Germinal center (tissue), 1 donor: ENCODE data around the gene FBXL7.

ENCODE experiments used
- DNase-seq: peaks from one replicate; pipeline ENCODE4 v3.0.0; 2012; ENCODE audit warnings: mixed read lengths, low spot score

Gene FBXL7

GRCh38 chr5:15615859-15616258 lies 115.9 kb downstream of the FBXL7 start:
- no peak for DNase-seq

GRCh38 chr5:15618938-15619337 lies 119.0 kb downstream of the FBXL7 start:
- DNase-seq, result no peak

GRCh38 chr5:15620501-15620900 lies 120.5 kb downstream of the FBXL7 start:
- no peak for DNase-seq

GRCh38 chr5:15621094-15621493 lies 121.1 kb downstream of the FBXL7 start:
- DNase-seq, result no peak

GRCh38 chr5:15623794-15624193 lies 123.8 kb downstream of the FBXL7 start:
- no peak for DNase-seq

GRCh38 chr5:15627109-15627508 lies 127.1 kb downstream of the FBXL7 start:
- no peak for DNase-seq

- no peak for DNase-seq
Observed at GRCh38 chr5:15627647-15628046, 127.7 kb downstream of the FBXL7 start.

GRCh38 chr5:15630441-15630840 lies 130.5 kb downstream of the FBXL7 start:
- no peak for DNase-seq

- DNase-seq, result no peak
Observed at GRCh38 chr5:15634591-15635288, 134.8 kb downstream of the FBXL7 start.

GRCh38 chr5:15635289-15635616 lies 135.3 kb downstream of the FBXL7 start:
- DNase-seq, result no peak

- no peak for DNase-seq
Observed at GRCh38 chr5:15637345-15637744, 137.4 kb downstream of the FBXL7 start.

- no peak for DNase-seq
Observed at GRCh38 chr5:15637886-15638285, 137.9 kb downstream of the FBXL7 start.

- DNase-seq, result no peak
Observed at GRCh38 chr5:15638296-15638695, 138.3 kb downstream of the FBXL7 start.

GRCh38 chr5:15639288-15639687 lies 139.3 kb downstream of the FBXL7 start:
- DNase-seq, result no peak

- DNase-seq, result no peak
Observed at GRCh38 chr5:15640116-15640515, 140.1 kb downstream of the FBXL7 start.

- no peak for DNase-seq
Observed at GRCh38 chr5:15643731-15644130, 143.8 kb downstream of the FBXL7 start.

- no peak for DNase-seq
Observed at GRCh38 chr5:15645381-15646160, 145.6 kb downstream of the FBXL7 start.

- DNase-seq, result no peak
Observed at GRCh38 chr5:15646371-15646770, 146.4 kb downstream of the FBXL7 start.

GRCh38 chr5:15647251-15647650 lies 147.3 kb downstream of the FBXL7 start:
- no peak for DNase-seq

GRCh38 chr5:15650266-15650665 lies 150.3 kb downstream of the FBXL7 start:
- DNase-seq, result no peak

GRCh38 chr5:15654779-15655178 lies 154.8 kb downstream of the FBXL7 start:
- DNase-seq, result no peak

- DNase-seq, result no peak
Observed at GRCh38 chr5:15655683-15656082, 155.7 kb downstream of the FBXL7 start.

- no peak for DNase-seq
Observed at GRCh38 chr5:15664961-15665360, 165.0 kb downstream of the FBXL7 start.

GRCh38 chr5:15669826-15670225 lies 169.8 kb downstream of the FBXL7 start:
- DNase-seq, result no peak
